LNCaP clone FGC (cell line): Measurements from ENCODE around the gene CNTROB.
A peak's percentile ranks its signal among the peaks of the same experiment; 100 is the strongest.

Experiments used
- DNase-seq: peaks from one replicate; pipeline ENCODE4 v3.0.0-alpha.2; 2011; ENCODE audit warnings: low read depth
- H3K4me3 ChIP-seq: 2 replicates; pipeline ENCODE4 v1.5.1; 2011; ENCODE audit warnings: mild to moderate bottlenecking, low read depth, low read length, control low read depth
- TF ChIP-seq, protein P1 (sequence below): IDR thresholded peaks from 2 replicates; pipeline ENCODE4 v1.5.1; 2012; ENCODE audit warnings: mild to moderate bottlenecking; ENCODE audit not compliant: control insufficient read depth, insufficient read depth; ENCODE audit errors: extremely low read depth

The CNTROB gene

DNA sequence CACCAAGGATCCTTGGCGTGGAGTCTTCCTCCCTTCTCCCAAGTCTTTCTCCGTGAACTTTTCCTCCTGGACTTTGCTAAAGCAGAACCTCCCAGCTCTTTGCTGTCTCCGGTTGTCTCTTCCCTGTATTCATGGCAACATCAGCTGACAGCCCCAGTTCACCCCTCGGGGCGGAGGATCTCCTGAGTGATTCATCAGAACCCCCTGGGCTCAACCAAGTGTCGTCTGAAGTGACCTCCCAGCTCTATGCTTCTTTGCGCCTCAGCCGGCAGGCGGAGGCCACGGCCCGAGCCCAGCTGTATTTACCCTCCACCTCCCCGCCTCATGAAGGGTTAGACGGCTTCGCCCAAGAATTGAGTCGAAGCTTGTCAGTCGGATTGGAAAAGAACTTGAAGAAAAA lies 943 bp downstream of the CNTROB start:
- TF ChIP-seq, protein P1, sequence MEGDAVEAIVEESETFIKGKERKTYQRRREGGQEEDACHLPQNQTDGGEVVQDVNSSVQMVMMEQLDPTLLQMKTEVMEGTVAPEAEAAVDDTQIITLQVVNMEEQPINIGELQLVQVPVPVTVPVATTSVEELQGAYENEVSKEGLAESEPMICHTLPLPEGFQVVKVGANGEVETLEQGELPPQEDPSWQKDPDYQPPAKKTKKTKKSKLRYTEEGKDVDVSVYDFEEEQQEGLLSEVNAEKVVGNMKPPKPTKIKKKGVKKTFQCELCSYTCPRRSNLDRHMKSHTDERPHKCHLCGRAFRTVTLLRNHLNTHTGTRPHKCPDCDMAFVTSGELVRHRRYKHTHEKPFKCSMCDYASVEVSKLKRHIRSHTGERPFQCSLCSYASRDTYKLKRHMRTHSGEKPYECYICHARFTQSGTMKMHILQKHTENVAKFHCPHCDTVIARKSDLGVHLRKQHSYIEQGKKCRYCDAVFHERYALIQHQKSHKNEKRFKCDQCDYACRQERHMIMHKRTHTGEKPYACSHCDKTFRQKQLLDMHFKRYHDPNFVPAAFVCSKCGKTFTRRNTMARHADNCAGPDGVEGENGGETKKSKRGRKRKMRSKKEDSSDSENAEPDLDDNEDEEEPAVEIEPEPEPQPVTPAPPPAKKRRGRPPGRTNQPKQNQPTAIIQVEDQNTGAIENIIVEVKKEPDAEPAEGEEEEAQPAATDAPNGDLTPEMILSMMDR: peak; percentile 16; the same call in 1 of the 2 replicates
- DNase-seq: no peak
- peak overlapping the region; percentile 93 for H3K4me3 ChIP-seq

DNA sequence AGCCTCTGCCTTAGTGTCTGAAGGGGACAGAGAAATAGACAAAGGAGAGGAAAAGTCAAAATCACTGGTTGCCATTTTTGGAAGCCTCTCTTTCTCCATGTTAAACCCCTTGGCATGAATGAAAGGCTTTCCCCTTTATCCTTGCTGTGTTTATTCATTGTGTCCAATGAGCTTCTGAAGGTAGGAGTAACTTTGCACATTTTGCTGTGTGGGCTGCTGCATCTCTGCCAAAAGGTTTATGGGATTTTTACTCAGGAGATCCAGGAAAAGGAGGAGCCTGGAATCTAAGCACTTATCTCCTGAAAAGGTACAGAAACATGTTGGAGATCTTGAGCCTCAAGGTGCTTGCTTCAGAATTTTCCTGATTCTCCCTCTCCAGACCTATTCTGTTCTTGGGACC lies 3.9 kb downstream of the CNTROB start:
- TF ChIP-seq, protein P1: no peak
- DNase-seq: no peak
- H3K4me3 ChIP-seq: no peak overlapping the region

DNA sequence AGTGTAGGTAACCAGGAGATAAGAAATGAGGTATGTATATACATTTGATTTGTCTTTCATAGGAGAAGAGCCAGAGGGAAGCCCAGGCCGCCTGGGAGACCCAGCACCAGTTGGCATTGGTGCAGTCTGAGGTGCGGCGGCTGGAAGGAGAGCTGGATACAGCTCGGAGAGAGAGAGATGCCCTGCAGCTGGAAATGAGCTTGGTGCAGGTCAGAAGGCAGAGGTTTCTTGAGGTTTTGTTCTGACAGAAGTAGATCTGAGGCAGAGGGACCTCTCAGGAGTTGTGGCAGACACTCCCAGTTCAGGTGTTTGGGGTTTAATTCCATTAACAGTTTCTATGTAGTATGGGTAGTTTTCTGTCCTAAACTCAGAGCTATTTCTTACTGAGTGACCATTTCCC lies 8.0 kb downstream of the CNTROB start:
- no peak for DNase-seq
- H3K4me3 ChIP-seq: no peak overlapping the region
- TF ChIP-seq, protein P1: no peak

DNA sequence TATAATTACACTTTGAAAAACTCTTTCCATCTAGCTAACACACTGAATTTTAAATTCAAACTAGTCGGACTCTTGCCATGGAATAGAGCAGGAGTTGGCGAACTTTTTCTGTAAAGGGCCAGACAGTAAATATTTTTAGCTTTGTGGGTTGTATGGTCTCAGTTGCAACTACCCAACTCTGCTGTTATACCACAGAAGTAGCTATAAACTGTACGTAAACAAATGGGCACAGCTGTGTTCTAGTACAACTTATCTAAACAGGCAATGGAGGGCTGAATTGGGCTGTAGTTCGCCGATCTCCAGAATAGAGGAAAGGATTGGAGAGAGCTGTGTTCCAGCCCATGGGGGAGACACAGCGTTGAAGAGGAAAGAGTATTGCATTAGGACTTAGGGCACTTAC lies 8.7 kb downstream of the CNTROB start:
- DNase-seq: no peak
- no peak overlapping the region for H3K4me3 ChIP-seq
- TF ChIP-seq, protein P1: no peak

DNA sequence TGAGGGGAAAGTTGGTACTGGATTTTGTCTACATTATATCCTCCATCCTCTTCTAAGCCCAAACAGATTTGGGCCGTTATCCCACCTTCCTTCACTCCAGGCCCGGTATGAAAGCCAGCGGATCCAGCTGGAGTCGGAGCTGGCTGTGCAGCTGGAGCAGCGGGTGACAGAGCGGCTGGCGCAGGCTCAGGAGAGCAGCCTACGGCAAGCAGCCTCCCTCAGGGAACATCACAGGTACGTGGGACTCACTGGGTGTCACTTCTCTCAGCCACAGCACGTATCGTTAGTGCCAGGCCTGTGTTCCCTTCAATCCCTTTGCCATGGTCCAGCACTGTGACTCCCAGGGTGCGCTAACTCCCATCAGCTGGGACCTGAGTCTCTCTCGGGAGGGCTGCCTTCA lies 11.3 kb downstream of the CNTROB start:
- TF ChIP-seq, protein P1: no peak
- no peak for DNase-seq
- H3K4me3 ChIP-seq: no peak overlapping the region

DNA sequence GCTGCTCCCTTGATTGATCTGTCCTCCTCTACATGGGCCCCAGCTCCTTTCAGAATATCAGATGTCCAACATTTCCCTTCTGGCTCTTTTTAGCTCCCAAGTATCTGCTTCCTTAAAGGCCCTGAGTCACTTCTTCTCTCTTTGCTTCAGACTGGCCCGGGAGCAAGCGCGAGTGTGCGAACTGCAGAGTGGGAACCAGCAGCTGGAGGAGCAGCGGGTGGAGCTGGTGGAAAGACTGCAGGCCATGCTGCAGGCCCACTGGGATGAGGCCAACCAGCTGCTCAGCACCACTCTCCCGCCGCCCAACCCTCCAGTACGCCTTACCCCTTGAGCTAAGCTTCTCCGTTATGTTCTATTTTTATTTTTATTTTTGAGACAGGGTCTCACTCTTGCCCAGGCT lies 12.3 kb downstream of the CNTROB start:
- H3K4me3 ChIP-seq: no peak overlapping the region
- DNase-seq: no peak
- TF ChIP-seq, protein P1: no peak

DNA sequence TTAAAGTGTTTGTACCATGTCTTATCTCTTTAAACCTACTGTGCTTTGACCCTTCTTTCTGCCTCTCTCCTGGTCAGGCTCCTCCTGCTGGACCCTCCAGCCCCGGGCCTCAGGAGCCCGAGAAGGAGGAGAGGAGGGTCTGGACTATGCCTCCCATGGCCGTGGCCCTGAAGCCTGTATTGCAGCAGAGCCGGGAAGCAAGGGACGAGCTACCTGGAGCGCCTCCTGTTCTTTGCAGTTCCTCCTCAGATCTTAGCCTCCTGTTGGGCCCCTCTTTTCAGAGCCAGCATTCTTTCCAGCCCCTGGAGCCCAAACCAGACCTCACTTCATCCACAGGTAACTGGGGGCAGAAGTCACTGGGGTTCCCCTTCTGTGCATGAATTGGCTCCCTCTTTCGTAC lies 13.6 kb downstream of the CNTROB start:
- no peak overlapping the region for H3K4me3 ChIP-seq
- TF ChIP-seq, protein P1: no peak
- no peak for DNase-seq
